GM19463 (cell line): ENCODE data around the gene GALNT7.
A peak's percentile ranks its signal among the peaks of the same experiment; 100 is the strongest.

Experiments
- ATAC-seq: cut with Tn5 transposase; IDR thresholded peaks from one replicate; pipeline ENCODE4 v1.9.1; 2021; ENCODE audit warnings: mild to moderate bottlenecking, moderate library complexity; ENCODE audit not compliant: unreplicated experiment

The GALNT7 gene

DNA sequence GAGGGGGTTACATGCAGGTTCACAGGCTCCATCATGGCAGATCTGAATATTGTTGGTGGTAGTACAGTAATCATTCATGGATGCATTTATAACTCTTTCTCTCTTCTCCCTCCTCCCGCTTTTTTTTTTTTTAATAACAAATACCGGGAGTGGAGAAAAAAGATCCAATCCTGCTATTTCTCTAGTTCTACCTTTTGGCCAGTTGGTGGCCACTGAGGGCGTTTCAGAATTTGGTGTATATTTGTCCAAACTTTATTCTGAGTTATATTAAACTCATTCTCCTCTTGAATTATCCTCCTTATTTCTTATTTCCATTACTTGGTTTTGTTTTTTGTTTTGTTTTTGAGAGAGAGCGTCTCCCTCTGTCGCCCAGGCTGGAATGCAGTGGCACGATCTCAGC, 90.7 kb downstream of the GALNT7 start:
- ATAC-seq: no peak

DNA sequence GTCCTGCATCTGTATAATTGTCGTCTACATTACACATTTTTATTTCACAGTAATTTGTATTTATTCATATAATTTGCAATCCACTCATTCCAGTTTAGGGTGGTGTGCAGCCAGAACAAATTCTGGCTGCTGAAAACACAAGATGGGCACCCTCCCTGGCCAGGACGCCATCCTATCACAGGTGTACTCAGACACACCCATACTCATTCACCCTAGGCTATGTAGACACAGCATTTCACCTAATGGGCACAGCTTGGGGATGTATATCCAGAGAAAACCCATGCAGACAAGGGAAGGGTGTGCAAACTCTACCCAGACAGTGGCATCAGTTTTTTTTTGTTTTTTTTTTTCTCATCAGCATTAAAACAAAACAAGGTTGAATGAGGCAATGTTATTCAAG, 92.4 kb downstream of the GALNT7 start:
- no peak for ATAC-seq

DNA sequence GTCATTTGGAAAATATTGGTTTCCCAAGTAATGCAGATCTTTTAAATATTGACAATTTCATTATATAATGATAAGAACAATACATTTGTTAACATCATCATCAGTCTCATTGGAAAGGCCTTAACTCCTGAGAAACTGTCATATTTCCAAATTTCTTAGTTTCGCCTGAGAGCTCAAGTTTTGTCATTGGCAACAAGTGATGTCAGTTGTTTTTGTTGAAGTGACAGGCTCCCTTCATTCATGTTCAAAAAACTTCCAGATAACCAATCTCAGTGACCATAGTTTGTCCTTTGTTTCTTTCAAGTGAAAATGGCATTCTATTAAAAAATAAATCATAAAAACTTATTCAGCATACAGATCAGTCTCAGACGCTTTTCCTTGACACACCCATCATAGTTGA, 93.8 kb downstream of the GALNT7 start:
- no peak for ATAC-seq

DNA sequence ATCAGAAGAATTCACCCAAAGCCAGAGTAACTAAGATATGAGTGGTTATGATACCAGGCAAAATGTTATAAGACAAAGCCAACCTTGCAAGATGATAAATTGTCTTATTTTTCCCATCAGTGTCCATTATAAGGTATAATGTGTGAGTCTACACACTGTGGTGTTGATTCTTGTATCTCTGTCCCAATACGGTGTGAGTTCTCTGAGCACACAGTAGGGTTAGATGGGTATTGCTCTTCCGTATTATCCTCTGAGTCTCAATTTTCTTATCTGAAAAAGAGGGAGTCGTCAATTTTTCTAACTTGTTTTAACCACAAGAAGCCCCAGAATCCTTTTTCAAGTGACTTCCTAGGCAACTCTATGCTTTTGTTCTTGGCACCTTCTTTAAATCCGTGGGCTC, 95.6 kb downstream of the GALNT7 start:
- peak; percentile 19 for ATAC-seq

DNA sequence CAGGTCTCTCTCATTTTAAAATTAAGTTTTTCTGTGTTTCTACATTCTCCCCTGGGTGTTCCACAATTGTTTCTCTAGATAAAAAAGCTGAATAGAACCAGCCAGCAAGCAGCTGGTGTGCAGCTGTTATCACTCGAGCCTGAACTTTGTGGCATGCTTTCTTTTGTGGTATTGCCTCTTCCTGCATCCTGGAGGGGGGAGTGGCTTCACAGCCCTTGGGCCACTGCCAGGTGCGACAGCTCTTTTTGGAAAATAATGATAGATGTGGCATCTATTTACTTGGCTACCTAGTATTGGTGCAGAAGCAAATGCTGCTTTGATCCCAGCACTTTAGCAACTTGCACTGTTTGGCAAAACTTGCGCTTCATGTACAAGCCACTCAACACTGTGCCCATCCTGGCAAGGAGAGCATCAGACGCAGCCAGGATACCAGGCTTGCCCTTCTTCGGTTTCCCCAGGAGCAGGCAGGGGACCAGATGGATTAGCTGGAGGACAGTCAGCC, 96.1 kb downstream of the GALNT7 start:
- peak; percentile 95 for ATAC-seq

DNA sequence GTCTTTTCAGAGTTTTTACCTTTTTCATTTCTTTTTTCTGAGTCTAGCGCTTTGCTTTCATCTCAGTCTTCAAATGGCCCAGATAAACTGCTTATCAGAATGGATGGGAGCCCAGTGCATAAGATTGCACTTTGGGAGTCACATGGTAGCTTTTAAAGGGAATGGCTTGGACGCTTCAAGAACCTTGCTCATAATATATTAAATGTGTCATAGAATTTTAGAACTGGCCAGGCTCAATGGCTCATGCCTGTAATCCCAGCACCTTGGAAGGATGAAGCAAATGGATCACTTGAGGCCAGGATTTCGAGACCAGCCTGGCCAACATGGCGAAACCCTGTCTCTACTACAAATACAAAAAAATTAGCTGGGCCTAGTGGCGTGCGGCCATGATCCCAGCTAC, 97.1 kb downstream of the GALNT7 start:
- ATAC-seq: no peak

DNA sequence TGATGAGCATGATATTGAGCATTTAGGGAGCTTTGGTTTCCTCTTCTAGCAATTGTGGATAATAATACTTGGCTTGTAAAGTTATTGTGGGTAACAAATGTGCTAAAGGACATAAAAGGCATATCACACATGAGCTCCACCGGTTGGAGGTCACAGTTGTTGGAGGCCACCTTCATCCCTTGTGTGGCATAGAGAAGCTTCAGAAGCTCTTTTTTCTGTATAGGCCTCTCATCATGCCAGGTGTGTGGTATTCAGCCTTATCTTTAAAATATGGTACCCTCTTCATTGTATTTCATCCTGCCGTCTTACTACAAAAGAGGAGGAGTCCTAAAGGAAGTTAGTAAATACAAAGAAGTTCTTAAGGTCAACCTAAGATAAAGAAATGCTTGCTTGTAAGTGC, 99.1 kb downstream of the GALNT7 start:
- ATAC-seq: no peak

DNA sequence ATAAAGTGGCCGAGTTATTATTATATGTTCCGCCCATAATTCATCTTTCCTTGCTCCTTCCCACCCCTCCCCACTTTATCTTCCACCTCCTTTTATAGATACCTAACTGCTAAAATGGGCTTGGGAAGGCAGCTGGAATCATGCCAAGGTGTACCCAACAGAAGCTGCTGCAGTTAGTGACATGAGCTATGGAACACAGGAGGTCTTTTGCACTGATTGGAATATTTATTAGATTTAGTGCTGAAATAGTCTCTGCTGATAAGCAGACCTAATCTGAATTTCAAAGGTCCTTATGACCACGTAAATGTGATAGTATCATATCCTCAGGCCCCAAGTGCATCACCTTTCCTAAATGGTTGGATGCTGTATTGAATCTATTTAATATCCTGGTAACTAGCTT, 100.7 kb downstream of the GALNT7 start:
- no peak for ATAC-seq

DNA sequence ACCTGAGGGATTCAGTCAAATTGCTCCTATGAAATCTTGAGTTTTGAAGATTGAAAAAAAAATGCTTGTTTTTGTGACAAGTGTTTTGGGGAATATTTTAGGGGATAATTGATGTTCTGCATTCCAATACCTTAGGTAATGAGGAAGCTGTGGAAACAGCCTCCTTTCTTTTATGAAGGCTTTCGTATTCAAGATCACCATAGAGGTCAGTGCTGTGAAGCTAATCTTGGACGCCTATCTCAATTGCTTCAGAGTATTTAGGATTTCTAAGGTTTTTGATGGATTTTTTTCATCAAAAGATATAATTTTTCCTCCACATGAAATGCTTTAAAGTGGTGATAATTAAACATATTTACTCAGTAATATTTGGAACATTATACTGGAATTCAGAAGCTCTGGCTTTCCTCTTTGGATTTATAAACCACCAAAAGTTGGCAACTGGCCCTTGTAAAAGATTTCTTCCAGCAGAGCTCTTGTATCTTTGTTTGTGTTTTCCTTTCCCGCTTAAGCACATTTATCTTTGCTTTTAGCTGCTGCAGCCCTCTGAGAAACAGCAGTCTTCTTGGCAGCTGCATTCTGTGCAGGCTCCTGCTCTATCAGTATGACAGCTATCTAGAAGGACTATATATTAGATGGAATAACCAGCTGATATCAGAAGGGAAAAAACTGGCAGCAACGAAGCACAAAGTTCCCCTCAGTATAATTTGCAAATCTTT, 101.9 kb downstream of the GALNT7 start:
- ATAC-seq: no peak

DNA sequence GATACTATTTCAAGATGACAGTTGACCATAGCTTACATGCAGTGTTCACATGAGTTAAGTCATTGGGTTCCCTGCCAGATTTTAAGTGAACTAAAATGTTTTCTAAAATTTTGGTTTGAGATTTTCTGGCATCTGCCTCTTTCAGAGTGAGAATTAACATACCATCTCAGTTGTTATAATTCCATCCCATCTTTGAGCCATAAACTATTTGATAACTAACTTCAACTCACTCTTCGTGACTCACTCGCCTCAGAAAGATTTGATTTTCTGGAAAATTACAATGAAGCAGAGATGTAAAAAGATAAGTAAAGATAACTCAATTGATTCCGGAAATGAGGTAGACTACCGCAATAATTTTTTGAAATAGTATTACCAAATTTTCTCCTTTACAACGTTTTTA, 103.7 kb downstream of the GALNT7 start:
- ATAC-seq: no peak

DNA sequence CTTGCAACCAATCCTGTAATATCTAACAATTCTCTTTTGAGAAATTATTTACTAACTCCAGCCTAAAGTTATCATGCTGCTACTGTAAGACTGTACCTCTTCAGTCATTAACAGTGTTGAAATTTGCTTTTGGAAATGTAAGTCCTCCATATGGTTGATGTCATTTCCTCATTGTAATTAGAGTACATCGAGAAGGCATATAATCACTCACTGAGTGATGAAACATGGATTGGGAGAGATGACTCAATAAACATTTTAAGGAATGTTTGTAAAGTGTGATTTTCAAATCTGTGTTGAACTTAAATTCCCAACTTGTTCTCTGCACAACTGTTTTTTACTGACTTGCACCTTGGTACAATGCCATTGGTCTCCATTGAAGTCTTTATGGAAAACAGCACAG, 104.4 kb downstream of the GALNT7 start:
- ATAC-seq: no peak

DNA sequence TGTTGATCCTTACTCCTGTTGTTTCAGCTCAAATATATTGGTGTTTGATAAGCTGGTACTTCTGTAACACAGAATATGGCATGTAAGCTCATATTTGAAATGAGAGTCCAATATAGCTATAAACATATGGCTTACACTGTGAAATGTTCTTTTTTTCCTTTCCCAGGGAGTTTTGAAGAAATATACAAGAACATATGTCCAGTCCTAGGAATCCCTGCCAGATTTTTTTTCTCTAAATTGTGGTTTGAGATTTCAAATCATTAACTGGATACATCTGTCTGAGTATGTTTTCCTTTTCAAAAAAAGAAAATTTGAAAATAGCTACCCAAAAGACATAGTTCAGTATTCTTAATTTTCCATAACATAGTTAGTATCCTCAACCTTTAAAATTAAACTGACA, 105.3 kb downstream of the GALNT7 start:
- no peak for ATAC-seq

DNA sequence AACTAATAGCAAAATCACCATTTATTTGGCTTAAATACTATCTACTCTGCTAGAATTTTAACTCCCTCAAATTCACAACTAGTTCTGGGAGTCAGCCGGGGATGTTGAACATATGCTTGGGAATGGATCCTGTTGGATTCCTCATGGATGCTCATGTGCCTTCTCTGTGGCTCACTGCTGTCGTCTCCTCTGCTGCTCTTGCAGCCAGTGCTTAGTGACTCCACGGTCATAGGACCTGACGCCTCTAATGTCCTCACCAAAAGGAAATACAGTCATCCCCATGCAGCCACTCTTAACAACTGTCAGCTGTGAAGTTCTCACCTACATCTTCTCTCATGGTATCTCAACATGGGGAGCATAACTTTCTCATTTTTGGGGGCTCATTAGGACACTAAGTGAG, 106.1 kb downstream of the GALNT7 start:
- ATAC-seq: no peak

DNA sequence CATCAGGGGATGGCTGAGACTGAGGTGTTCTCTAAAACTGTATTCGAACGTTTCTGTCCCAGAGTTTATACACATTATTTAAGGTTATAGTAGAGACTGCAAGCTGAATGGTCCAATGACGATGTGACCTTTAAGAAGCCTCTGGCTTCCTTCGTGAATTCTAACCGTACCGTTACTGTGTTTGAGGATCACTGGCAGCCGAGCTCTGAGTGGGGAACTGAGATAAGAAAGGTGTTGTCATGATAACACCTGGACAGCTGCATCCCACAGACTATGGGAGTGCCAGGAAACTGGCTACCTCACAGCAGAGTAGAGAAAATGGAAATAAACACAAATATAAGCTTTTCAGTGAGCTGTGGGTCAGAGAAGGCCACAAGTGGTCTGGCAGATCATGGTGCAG, 106.5 kb downstream of the GALNT7 start:
- ATAC-seq: no peak

DNA sequence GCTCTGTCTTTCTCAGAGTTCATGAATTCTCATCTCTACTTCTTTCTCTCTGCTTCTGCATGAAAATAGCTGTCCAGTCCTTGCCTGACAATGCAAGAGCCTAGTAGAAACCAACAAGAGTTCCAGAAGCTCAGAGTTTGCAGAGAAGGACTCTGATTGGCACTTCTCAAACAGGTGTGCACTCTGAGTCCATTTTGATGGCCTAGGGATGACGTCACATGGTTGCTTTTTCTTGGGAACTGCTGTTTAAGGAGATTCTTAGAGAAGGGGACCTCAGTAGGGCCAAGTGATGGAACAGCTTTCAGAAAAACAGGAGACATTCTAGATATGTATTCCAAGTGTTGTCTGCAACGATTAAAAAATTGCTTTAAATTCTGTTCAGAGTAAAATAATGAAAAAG, 108.7 kb downstream of the GALNT7 start:
- ATAC-seq: no peak

DNA sequence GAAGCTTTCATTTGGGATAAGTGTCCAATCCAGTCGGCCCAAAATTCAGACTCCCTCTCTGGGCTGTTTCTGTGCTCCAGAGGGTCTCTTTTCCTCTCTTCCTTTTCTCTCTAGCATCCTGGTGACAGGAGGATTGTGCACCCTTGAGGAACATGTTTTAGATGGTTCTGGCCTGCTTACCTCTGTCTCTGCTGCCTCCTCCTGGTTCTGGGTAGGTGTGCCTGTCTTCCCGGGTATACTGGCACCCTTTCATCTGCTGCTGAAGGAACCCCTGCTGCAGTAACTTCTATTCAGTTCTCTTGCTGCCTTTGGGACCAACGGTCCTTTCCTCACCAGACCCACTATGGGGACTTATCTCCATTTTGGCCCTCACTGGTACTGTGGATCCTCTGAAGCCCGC, 112.4 kb downstream of the GALNT7 start:
- ATAC-seq: peak; percentile 24

DNA sequence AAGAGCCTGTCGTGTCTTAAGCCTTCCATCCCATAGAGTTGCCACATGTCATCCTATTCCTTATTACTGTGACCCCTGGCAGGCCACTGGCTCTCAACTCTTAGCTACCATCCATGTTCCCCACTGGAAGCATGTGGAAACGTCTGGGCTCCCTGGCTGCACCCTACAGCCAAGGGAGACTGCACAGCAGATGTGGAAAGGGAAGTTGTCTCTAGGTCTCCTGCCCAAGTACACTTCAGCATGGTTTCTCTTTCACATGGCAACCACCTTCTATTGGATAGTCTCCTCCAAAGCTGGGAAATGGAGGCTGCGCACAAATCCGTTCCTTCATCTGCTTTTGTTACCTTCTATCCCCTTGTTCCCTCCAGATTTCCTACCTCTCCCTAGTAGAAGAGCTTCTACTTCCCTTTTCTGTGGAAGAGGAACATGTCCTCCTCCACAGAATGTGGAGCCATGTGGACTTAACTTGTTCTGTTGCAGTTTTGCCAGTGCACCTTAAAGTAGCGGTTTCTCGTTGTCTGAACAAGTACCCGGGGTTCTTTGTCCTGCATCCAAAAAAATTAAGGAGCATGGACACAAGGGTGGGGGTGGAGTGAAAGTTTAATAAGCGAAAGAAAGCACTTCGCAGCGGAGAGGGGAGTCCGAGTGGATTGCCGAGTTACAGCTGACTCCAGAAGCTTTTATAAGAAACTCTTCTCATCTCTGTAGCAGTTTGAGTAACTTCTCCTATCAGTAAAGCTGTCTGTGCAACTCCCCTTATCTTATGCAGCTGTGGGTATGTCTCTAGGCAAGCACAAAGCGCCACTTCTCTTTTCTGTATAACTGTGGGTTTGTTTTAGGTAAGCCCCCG, 113.0 kb downstream of the GALNT7 start:
- peak; percentile 45 for ATAC-seq

DNA sequence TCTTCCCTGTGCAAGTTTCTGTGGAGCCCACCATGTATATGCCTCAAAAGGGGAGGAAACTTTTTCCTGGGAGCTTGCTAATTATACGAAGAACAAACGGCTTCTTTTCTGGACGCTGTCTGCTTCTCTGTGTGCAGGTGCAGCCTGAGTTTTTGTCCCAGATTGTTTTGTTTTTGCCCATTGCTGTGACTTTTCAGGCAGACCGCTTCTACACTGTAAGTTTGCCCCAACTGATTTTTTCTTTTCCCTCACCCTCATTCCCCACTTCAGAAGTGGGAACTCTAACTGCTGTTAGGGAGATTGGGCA, 113.6 kb downstream of the GALNT7 start:
- ATAC-seq: no peak

DNA sequence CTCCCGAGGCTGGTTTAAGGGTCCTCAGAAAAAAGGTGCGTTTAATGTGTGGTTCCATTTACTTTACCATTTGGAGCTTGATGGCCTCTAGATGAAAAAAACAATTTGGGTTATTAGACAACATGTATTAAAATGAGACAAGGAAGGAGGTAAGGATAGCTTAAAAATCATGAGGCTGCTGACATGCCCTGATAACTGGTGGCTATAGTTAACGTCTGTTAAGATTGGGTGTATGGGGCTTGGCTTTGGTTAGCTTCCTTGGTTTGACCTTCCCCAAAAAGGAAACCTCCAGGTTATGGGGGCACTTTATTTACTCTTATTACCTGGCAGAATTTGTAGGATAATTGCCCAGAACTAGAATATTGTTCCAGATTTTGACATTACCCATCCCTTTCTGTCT, 114.0 kb downstream of the GALNT7 start:
- ATAC-seq: no peak

DNA sequence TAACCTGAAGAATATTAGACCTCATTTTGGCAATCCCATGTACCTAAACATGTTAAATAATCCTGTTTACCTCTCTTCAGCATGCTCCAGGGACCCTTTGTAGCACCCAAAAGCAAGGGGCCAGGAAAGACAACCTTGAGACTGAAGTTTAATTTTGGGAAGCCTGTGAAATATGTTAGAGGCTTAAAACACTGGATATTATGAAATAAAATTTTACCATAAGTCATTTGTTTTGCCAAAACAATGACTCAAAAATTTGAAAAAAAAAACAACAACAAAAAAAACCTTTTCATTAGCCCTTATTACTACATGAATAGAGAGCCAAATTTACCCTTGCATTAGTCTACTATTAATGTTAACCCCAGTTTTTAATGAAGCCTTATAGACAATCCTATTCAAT, 115.9 kb downstream of the GALNT7 start:
- no peak for ATAC-seq

DNA sequence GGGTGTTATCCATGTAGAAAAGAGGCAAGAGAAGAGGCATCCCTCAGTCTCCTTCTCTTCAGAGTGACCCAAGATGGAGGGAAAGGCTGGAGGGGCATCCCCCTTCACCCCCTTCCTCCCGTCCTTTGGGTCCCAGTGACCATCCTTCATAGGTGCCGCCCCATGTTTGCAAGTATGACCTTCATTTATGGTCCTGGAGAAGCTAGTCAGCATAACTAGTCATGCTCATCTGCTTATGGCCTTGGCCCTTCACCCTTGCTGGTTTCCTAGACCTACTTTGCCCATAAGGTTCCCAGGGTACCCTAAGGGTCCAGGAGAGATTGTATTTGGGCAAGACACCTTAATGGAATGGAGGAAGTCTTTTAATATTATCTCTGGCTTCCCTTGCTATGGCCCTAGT, 118.9 kb downstream of the GALNT7 start:
- ATAC-seq: no peak

DNA sequence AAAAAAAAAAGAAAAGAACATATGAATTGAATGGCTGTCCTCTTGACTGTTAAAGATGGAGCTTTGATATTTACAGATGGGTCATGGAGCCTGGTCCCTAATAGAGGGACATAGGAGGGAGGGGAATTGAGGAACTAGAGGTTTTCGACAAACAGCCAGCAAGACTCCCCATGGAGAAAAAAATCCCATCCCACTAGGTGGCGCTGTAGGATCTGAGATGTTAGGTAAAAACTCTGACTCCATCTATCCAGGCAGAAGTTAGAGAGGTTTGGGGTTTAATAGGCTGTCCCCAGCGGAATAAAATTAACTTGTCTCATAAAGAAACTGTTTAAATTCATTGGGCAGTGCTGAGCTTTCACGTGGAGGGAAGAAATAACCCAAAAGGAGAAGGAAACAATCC, 119.7 kb downstream of the GALNT7 start:
- peak; percentile 61 for ATAC-seq
